Measurements from ENCODE around the gene ABCD2. TPM values are rescaled to one million over a fixed set of nuclear protein-coding genes. Genes with fewer than 3 reads are reported as not detected.
"Not testable (repeated sequence)": the region's sequence is repeated elsewhere in the genome, so short reads cannot be mapped to it uniquely, and the experiment has no call there.

The ABCD2 gene
- total RNA-seq, 1 donor from 2014 or later = not detected

GRCh38 chr12:39613525-39613924, 6.1 kb downstream of the ABCD2 start:
- DNase-seq (ENCODE audit: extremely low read depth, low read depth, low spot score) = no peak

- no peak for DNase-seq (ENCODE audit: extremely low read depth, low read depth, low spot score)
Observed at GRCh38 chr12:39612250-39612649, 7.4 kb downstream of the ABCD2 start.

GRCh38 chr12:39611818-39612217, 7.8 kb downstream of the ABCD2 start:
- no peak for DNase-seq (ENCODE audit: extremely low read depth, low read depth, low spot score)

DNA sequence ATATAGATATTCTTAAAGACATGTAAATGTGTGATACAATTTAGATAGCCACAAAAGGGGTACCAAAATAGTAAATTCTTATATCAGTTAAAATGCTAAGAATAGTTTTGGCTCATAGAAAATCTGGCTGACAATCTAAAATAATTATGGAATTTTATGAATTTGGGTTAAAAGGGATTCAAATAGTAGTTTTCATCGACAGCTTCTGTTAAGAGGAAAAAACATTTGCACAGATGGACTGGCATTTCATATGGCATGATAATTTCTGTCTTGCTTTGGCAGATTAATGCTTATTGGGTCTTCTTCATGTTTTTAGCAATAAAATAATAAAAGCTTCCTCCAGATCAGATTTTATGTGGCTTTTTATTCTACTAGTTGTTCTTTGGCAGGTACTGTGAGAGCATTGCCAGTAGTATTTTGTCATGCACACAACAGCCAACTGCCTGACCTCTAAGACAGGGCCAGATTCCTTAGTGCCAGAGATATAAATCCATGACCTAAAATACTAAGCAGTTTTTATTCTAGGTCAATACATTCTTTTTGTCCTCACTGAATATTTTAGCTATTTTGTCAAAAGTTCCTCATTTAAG, 9.1 kb downstream of the ABCD2 start:
- no peak for DNase-seq (ENCODE audit: extremely low read depth, low read depth, low spot score)

GRCh38 chr12:39606712-39607423, 12.7 kb downstream of the ABCD2 start:
- no peak for DNase-seq (ENCODE audit: extremely low read depth, low read depth, low spot score)

DNA sequence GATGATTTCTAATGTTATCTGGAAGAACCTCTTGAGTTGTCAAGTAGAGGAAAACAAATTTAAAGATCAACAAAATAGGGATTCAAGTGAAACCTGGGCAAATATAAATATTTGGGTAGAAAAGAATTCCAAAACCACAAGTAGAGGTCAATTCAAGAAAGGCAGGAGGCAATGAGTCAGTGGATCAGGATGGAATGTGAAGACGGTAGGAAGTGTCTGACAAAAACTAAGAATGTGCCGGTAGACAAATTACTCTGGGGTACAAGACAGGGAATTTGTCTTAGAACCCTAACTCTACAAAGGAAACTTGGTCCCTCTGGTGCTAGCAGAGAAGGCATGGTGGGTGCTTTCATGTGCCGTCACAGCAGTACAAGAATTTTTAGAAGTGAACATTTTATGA, 13.6 kb downstream of the ABCD2 start:
- no peak for DNase-seq (ENCODE audit: extremely low read depth, low read depth, low spot score)

- no peak for DNase-seq (ENCODE audit: extremely low read depth, low read depth, low spot score)
Observed at GRCh38 chr12:39605501-39605900, 14.1 kb downstream of the ABCD2 start.

GRCh38 chr12:39603065-39603464, 16.5 kb downstream of the ABCD2 start:
- no peak for DNase-seq (ENCODE audit: extremely low read depth, low read depth, low spot score)

DNA sequence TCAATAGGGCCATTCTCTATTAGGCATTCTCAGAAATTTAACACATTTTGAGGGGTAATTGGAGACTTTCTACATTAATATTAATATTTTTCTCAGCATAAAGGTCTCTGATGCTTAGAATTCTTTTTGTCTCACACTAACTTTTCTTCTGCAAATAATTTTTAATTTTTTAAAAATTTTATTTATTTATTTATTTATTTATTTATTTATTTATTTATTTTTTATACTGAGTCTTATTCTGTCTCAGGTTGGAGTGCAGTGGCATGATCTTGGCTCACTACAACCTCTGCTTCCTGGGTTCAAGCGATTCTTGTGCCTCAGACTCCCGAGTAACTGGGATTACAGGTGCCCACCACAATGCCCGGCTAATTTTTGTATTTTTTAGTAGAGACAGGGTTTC, 17.7 kb downstream of the ABCD2 start:
- not testable (repeated sequence) for DNase-seq (ENCODE audit: extremely low read depth, low read depth, low spot score)

DNA sequence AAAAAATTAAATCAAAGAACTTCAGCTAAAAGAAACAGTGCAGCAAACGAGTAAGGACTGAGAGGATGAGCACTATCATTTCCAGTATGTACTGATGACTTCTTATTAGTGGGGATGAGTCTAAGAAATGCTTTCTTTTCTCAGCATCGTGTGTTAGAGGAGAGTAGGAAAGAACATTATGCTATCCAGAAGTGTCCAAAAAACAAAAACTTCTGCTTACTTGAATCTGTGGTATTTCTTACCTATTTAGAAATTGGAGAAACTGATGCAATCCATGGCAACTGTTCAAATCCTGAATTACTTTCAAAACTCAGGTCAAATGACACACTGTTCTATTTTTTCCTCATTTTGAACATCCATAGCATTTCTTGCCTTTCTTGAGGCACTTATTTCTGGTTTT, 23.7 kb downstream of the ABCD2 start:
- DNase-seq (ENCODE audit: extremely low read depth, low read depth, low spot score) = no peak

- DNase-seq (ENCODE audit: extremely low read depth, low read depth, low spot score) = no peak
Observed at GRCh38 chr12:39592295-39592694, 27.3 kb downstream of the ABCD2 start.

- DNase-seq (ENCODE audit: extremely low read depth, low read depth, low spot score) = no peak
Observed at GRCh38 chr12:39588348-39588747, 31.3 kb downstream of the ABCD2 start.

DNA sequence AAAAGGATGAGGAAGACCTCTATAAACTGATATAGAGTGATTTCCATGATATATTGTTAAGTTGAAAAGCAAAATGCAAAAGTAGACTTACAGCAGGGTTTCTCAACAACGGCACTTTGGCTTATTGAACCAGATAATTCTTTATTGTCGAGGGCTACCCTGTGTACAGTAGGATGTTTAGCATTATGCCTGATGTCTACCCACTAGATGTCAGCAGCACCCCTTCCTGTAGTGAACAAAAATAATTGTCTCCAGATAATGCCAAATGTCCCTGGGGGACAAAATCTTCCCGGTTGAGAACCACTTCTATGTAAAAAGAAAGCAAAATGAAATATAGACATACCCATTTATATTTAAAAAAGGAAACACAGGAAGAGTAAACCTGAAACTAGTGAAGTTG, 32.4 kb downstream of the ABCD2 start:
- no peak for DNase-seq (ENCODE audit: extremely low read depth, low read depth, low spot score)

DNA sequence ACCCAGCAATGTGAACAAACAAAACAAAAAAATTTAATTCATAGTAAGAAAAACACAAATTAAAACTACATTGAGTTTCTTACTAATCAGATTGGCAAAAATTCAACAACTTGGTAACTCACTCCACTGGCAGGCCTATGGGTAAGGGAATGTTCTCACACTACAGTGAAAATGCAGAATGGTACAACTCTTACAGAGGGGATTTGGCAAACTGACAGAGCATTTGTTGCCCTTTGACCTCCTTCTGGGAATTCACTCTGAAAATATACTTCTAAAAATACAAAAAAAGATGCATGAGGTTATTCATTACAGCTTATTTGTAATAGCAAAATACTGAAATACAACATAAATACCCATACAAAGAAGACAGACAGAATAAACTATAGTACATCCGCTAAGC, 32.8 kb downstream of the ABCD2 start:
- no peak for DNase-seq (ENCODE audit: extremely low read depth, low read depth, low spot score)

- DNase-seq (ENCODE audit: extremely low read depth, low read depth, low spot score) = no peak
Observed at GRCh38 chr12:39581592-39581991, 38.0 kb downstream of the ABCD2 start.

DNA sequence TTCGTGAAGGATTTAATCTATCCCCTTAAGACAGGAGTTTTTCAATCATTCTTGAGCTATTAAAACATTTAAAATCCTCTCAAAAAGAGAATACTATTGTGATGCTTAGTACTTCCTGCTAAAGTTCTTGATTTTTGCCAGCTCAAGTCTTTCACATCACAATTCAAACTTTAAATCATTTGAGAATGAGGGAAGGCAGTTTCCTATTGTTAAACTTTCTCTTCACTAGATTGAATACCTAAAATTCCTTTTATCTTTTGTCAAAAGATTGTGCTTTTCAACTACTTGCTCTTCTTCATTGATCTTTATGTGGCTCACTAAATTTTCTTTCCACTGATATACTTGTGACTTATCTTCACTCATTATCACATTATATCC, 44.1 kb downstream of the ABCD2 start:
- DNase-seq (ENCODE audit: extremely low read depth, low read depth, low spot score) = no peak

DNA sequence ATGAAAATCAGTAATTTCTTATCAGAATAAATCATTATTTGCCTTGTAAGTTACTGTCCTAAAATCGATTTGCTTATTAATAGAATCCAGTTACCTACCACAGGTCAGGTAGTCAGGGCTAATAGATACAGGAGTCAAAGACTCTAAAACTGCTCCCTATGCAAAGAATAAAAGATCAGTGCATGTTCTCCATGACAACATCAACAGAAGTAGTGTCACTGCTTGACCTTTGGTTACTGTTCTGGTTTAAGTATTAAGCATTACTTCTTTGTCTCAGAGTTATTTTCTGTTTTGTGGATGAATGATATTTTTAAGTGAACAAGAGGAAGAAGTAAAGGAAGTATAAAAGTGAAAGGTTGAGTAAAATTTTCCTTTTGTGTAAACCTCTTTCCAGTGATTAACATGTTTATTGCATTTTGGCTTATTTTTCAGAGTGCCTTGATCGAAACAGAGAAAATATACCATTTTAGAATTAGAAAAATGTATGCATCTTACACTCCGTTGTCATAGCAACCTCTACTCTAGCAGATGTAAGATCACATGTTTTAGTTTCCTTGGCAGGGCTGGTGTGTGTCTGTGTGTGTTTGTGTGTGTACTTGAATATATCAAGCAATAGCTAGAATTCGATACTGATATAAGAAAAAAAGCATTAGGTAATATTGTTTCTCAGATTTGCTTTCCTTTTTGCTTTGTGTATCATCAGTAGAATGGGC, 44.7 kb downstream of the ABCD2 start:
- no peak for DNase-seq (ENCODE audit: extremely low read depth, low read depth, low spot score)

DNA sequence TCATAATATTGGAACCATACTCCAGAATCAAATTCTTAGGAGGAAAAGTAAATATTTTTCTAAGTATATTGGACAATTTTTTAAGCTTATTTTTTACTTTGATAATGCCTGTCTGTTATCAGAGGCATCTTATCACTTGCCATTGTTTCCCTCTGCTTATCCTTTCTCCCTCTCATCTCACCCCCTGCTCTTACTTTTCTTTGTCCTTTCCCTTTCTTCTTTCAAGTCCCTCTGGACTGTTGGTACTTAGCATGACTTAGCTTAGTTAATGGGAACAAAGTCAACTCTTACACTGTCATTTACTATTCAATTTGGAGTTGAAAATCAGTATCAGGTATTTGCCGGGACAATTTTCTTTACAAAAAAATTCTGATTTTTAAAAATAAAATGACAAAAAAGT, 45.2 kb downstream of the ABCD2 start:
- DNase-seq (ENCODE audit: extremely low read depth, low read depth, low spot score) = no peak

- no peak for DNase-seq (ENCODE audit: extremely low read depth, low read depth, low spot score)
Observed at GRCh38 chr12:39573971-39574370, 45.6 kb downstream of the ABCD2 start.

GRCh38 chr12:39572551-39572950, 47.1 kb downstream of the ABCD2 start:
- DNase-seq (ENCODE audit: extremely low read depth, low read depth, low spot score) = no peak

DNA sequence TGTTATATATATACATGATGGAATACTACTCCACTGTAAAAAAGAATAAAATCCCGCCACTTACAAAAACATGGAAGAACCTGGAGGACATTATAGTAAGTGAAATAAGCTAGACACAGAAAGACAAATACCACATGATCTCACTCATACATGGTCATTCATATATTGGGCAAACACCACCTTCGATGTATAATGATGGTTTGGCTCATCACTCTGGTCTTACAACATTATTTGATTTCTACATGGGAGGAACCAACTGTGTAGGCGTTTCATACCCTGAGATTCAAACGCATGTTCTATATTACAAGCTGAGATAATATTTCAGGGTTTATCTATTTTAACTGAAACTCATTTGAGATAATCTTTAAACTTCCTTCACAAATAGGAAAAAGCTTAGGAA, 48.3 kb downstream of the ABCD2 start:
- no peak for DNase-seq (ENCODE audit: extremely low read depth, low read depth, low spot score)

DNA sequence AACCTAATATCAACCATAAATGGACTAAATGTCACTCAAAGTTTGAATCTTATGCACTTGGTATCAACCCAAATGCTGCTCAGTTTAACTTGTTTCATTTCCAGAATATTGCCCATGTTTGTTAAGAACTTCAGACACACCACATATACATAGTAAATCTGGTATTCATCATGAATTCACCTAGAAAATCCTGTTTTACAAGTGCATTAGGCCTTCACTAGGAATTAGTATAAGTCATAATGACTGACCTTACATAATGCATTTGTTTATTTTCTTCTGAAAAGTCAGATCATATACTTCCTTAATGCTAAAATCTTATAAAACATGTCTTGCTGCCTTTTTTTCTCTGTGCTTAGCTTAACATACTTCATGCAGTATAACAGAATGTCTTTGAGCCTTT, 66.1 kb downstream of the ABCD2 start:
- no peak for DNase-seq (ENCODE audit: extremely low read depth, low read depth, low spot score)
